ENCODE measurements around the gene SSR1.
"Not testable (repeated sequence)": the region's sequence is repeated elsewhere in the genome, so short reads cannot be mapped to it uniquely, and the experiment has no call there.

The SSR1 gene
- total RNA-seq = 80.1 to 338 (median 206) reads per million in 18 experiments

DNA sequence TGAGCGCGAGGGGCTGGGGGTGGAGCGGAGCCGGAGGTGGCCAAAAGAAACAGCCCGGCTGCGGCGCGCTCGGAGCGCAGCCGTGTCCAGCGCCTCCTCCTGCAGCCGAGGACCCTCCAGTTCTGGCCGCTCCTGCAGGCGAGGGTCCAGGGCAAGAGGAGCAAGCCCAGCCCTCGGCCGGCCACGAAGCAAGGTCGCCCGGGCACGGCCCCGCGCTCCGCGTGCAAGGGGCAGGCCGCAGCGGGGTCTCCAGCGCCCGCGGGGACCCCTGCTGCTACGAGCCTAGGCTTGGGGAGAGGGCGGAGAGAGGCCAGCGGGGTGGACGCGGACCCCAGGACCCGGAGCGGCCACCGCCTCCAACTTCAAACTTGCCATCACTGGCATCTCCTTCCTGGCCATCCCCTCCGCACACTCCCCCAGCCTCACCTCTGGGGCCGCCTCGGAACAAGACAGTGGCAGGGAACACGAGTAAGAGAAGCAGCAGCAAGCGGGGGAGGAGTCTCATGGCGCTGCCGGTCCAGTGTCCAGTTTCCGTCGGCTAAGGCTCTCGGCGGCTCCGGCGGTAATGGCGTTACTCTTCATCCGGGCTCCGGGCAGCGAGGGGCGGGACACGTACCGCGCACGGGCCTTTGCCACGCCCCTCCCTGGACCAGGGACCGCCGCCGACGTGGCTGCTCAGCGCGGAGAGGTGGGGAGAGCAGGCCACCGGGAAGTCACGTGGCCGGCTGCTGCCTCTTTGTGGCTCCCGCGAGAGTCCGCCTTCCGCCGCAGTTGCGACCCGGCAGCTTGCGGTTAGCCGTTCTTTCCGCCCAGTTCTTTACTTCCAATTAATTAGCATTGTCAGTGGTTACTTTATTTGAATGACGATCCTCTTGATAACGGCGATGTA, at the start of gene SSR1:
TSS of gene SSR1 (minus strand) at position 584 of the 889 bp plus-strand sequence. CDS start at position 505, 79 bp downstream.
- DNase-seq = peak; percentile 97 to 98

DNA sequence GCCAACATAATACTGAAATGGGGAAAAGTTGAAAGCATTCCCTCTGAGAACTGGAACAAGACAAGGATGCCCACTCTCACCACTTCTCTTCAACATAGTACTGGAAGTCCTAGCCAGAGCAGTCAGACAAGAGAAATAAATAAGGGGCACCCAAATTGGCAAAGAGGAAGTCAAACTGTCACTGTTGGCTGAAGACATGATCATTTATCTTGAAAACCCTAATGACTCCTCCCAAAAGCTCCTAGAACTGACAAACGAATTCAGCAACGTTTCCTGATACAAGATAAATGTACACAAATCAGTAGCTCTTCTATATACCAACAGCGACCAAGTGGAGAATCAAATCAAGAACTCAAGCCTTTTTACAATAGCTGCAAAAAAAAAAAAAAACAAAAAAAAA, 38.9 kb upstream of the SSR1 start:
- not testable (repeated sequence) for DNase-seq

DNA sequence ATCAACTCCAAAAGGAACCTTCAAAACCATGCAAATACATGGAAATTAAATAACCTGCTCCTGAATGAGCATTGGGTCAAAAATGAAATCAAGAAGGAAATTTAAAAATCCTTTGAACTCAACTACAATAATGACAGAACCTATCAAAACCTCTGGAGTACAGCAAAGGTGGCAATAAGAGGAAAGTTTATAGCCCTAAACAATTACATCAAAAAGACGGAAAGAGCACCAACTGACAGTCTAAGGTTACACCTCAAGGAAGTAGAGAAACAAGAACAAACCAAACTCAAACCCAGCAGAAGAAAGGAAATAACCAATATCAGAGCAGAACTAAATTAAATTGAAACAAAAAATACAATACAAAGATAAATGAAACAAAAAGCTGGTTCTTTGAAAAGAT, 37.6 kb upstream of the SSR1 start:
- not testable (repeated sequence) for DNase-seq

DNA sequence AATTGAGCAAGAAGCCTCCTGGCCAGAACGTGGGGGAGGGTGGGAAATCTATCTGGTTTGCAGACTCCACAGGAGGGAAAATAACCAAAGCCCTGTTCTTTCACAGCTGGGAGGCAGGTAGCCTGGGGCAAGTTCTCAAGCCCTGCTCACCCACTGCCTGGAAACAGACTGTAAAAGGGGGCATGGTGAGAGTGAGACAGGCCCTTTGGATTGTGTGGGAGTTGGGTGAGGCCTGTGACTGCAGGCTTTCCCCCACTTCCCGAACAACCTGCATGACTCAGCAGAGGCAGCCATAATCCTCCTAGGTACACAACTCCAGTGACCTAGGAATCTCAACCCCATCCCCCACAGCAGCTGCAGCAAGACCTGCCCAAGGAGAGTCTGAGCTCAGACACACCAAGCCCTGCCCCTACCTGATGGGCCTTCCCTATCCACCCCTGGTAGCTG, 34.6 kb upstream of the SSR1 start:
- not testable (repeated sequence) for DNase-seq

DNA sequence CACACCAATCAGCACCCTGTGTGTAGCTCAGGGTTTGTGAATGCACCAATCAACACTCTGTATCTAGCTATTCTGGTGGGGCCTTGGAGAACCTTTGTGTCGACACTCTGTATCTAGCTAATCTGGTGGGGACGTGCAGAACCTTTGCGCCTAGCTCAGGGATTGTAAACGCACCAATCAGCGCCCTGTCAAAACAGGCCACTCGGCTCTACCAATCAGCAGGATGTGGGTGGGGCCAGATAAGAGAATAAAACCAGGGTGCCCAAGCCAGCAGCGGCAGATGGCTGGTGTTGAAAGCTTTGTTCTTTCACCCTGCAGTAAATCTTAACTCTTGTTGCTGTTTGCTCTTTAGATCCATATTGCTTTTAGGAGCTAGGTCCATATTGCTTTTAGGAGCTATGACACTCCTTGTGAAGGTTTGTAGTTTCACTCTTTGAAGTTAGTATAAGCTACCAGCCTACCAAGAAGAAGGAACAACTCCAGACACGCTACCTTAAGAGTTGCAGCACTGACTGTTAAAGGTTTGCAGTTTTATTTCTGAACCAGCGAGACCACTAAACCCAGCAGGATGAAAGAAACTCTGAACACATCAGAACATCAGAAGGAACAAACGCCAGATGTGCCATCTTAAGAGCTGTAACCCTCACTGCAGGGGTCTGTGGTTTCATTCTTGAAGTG, 31.9 kb upstream of the SSR1 start:
- DNase-seq = not testable (repeated sequence)

DNA sequence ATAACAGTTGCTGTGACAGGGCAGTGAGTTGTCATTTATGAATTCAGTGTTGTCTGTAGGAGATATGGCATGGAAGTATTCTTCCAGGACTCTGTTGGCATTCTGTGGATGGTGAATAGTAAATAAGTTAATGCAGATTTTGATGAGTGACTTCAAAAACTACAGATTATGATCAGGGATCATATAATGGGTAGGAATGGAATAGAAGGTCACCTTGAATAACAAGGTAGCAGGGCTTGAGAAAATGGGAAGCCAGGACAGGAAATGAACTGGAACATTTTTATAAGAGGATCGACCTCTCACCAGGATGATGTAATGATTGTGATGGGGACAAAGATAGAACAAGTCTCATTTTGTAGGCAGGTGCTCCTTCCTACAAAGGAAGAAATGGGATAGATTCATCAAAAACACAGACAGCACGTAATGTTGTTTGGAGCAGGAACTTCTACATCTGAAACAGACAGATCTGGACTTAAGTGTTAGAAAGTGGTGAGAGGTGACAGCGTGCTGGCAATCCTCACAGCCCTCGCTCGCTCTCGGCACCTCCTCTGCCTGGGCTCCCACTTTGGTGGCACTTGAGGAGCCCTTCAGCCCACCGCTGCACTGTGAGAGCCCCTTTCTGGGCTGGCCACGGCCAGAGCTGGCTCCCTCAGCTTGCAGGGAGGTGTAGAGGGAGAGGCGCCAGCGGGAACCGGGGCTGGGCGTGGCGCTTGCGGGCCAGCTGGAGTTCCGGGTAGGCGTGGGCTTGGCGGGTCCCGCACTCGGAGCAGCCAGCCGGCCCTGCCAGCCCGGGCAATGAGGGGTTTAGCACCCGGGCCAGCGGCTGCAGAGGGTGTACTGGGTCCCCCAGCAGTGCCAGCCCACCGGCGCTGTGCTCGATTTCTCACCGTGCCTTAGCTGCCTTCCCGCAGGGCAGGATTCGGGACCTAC, 30.8 kb upstream of the SSR1 start:
- DNase-seq = no peak

DNA sequence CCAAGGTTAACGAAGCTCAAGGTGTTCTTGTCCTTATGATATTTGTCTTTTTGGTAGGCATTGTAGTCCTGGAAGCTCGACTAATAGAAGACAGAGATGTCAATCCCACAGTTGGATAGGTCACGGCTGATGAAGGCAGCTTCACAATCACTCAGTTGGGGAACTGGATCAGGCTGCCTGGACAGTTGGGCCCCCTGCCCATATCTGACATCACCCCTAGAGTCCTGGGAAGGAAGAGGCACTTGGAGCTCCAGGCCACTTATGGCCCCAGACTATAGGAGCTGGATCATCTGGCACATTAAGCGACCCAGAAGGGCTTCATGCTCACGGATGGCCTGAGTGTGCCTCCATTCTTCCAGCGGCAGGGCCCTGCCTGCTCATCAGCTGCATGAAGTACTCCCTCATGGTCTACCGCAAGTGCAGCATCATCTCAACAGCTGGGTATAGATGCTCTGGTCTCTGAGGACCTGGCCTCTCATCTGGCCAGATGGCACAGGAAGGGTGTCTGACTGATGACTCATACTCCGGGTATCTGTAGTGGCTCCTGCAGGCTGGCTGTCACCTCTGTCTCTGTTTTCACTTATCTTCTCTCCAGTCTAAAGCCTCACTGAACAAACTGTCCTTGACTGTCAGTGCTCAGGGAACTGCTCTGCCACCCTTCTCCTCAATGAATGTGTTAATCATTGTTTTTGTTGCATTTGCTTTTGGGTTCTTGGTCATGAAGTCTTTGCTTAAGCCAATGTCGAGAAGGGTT, 29.2 kb upstream of the SSR1 start:
- DNase-seq = no peak

DNA sequence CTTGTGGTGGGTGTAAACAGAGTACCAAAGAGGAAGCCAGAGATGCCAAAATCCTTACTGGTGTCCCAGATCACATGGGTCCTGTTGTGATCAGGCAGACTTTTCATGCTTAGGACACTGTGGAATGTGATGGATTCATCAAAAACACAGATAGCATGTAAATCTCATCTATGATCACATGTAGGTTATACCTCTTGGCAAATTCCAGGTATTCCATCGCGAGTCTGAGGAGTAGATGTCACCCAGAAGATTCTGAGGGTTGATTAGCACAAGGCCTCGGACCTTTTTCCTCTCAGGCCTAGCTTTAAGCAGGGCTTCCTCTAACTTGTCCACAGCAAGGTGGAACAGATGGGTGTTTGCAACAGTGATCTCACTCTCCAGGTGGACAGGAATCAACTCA, 28.3 kb upstream of the SSR1 start:
- no peak for DNase-seq

DNA sequence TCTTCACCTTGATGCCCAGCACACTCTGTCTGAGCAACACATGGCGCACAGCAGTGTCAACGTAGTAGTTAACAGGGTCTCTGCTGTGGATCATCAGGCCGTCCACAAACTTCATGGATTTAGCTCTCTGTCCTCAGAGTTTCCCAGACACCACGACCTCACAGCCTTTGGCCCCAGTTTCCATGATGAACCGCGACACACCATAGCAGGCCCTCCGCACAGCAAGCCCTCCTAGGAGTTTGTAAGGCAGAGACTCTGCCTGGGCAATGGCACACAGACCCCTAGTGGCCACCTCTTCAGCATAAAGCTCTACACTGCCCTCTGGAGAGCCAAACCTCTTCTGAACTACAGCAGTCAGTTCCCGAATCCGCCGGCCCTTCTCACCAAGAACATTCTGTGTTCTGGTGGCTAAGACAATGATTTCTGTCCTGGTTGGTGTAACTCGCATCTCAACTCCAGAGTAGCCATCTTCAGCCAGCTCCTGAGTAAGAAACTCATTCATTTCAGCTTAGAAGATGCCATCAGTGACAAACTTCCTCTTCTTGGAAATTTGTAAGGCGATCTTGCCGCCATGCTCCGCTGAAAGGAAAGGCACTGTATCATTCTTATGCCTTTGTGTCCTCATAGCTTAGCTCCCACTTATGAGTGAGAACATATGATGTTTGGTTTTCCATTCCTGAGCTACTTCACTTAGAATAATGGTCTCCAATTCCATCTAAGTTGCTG, 26.2 kb upstream of the SSR1 start:
- DNase-seq = peak; percentile 67

DNA sequence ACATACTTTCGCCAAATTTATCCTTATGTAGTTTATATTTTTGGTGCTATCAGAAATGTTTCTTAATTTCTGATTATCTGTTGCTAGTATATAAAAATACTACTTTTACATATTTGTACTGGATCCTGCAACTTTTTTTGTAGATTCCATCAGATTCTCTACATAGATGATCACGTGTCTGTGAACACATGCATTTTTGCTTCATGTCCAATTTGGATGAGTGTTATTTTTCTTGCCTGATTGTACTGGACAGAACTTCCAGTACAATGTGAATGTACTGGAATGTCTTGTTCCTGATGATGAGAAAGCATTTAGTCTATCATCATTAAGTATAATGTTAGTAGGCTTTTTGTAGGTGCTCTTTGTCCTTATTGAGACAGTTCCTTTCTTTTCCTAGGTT, 25.0 kb upstream of the SSR1 start:
- no peak for DNase-seq

DNA sequence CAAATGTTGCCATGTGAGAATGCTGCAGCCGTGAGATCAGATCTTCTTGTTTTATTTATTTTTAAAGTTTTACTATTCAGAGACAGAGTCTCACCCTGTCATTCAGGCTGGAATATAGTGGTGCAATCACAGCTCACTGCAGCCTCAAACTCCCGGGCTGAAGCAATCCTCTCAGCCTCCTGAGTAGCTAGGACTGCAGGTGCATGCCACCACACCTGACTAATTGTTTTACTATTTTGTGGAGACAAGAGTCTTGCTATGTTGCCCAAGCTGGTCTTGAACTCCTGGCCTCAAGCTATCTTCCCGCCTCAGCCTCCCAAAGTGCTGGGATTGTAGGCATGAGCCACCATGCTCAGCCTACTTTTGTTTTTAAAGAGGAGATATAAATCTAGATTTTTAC, 22.5 kb upstream of the SSR1 start:
- no peak for DNase-seq

DNA sequence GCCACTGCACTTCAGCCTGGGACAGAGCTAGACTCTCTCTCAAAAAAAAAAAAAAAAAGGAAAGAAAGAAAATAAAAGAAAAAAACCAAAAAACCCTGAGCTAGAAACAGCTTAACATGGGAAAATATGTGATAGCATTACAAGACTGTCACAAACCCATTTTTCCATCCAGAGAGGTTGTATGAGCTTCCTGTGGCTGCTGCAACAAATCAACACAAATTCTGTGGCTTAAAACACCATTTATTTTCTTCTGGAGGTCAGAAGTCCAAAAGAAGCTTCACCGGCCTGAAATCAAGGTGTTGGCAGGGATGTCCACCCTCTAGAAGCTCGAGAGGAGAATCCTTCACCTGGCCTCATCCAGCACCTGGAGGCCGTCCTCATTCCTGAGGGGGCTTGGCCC, 21.7 kb upstream of the SSR1 start:
- no peak for DNase-seq

DNA sequence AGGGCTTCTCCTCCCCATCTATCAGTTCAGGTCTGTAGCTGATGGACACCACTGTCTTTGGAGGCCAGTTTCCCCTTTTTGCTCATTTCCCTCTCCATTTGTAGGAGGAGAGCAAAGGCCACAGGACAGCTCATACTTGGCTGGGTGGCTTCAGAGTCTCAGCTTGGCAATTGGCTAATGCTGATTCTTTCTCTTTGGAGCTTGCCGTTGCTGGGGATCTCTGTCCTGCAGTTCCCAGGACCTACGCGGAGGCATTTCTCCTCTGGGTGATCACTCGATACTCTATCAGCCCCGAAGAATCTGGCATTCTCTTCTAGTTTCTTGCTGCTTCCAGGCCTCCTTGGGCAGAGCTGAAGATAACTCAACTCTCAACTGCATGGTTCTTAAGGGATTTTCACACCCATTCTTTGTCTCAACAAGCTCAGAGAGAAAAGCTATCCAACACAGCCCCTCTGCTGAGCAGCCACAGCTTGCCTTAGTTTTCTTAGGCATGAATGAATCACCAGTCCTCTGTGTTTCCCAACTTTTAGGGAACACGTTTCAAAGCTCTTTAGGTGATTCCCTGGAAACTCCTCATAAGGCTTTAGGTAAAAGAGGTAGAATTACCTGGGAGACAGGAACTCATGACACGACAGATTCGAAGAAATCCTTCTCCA, 19.2 kb upstream of the SSR1 start:
- peak; percentile 77 to 84 for DNase-seq

DNA sequence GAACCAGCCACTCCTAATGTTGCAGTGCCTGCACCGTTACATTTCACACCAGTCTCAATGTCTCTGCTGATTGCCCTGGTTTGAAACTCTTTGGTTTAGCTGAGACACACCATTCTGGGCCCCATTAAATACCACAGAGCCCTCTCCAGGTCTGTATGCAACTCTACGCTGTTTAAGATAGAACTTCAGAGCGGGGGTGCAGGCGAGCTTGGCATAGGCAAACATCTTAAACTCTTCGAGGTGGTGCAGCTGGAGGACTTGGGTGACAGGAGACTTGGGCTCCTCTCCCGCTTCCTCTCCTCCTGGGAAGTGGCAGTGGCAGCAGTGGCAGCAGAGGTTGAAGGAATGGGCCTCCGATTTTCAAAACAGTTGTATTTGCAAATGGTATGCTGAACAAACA, 18.5 kb upstream of the SSR1 start:
- no peak for DNase-seq

DNA sequence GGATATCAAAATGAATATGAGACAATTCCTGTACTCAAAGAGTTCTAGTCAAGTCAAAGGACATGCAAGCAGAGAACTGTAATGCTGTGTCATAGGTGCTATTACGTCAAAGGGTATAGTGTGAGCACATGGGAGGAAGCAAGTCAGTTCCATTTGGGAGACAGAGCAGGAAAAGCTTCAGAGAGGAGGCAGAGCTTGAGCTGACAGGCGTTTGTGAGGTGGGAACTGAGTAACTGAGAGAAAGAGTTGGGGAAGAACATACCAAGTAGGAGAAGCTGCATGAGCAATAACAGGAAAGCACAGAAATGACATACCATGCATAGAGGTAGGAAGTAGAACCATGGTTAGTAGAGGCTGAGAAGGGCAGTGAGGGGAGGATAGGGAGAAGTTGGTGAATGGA, 15.2 kb upstream of the SSR1 start:
- peak; percentile 62 to 67 for DNase-seq

DNA sequence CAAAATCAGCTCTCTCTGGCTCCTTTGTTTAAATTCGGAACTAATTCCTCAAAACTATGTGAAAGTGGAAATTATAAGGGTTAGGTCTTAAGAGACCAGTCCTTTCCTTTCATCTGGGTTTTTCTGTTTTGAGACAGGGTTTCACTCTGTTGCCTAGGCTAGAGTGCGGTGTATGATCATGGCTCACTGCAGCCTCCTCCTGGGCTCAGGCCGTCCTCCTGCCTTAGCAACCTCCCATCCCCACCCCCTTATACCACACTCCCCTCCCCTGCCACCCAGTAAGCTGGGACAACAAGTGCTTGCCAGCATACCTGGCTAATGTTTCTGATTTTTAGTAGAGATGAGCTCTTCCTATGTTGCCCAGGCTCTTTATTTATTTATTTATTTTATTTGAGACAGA, 12.8 kb upstream of the SSR1 start:
- no peak for DNase-seq

DNA sequence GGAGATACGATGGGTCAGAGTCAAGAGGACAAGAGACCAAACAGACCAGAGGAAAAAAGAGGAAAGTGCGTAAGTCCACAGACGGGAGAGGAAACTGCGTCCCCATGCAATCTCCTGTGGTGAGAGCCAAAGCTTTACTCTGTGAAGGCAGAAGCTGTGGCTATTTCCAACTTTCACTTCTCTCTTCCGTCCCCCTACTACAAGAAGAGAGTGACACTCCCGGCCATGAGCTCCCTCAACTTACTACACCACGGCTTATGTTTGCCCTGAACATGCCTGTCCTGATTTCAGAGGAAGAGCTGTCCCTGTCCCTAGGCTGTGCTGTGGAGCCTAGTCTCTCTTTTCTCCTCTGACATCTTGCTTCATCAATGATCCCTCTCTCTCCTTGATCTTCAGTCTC, 11.5 kb upstream of the SSR1 start:
- peak; percentile 93 to 94 for DNase-seq

DNA sequence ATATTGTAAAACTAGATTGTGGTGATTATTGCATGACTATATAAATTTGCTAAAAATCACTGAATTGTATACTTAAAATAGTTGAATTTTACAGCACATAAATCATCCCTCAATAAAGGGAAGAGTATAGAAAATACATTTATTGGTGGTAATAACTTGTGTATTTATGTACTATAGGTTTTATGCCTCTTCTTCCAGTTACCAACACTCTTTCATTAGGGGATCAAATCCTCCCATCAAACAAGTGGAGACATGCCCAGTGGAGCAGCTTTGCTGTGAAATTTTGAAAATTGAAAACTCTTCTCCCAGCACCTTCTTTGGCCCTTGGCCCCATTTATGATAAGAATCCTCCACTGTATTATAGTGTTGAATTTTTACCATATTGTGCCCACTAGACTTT, 10.1 kb upstream of the SSR1 start:
- DNase-seq = no peak

DNA sequence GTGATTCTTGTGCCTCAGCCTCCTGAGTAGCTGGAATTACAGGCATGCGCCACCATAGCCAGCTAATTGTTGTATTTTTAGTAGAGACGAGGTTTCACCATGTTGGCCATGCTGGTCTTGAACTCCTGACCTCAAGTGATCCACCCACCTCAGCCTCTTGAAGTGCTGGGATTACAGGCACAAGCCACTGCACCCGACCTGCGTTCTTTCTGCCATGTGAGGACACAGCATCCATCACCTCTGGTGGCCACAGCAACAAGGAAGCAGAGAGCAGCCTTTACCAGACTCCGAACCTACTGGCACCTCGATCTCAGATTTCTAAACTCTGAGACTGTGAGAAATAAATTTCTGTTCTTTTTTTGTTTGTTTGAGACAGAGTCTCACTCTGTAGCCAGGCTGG, 8.9 kb upstream of the SSR1 start:
- not testable (repeated sequence) for DNase-seq

DNA sequence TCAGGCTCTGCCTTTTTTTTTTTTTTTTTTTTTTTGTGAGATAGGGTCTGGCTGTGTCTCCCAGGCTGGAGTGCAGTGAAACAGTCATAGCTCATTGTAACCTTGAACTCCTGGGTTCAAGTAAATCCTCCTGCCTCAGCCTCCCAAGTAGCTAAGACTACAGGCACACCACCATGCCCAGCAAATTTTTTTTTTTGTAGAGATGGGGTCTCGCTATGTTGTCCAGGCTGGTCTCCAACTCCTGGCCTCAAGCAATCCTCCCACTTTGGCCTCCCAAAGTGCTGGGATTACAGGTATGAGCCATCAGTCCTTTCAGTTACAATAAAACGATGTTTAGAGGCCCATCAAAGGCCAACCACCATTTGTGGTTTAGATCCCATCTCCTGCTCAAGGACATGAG, 6.4 kb upstream of the SSR1 start:
- not testable (repeated sequence) for DNase-seq

DNA sequence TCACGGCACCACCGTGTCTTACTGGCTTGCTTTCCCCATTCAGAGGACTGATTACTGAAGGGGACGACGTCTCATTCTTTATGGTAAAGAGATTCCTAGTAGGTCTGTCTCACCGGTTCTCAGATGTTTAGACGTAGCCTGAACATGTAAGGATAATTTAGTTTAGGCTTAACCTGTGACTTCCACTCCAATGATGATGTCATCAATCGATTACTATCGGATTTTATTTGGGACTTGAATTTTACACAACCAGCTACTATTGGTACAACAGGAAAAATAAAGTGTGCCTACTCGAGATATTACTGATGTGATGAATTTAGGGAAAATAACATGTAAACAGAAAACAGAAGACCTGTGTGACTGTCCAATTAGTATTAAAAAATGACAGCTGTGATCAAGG, 4.5 kb upstream of the SSR1 start:
- no peak for DNase-seq

Data from inflammatory macrophage (primary cell).